Esophagus muscularis mucosa (tissue), 4 donors: Measurements from ENCODE around the gene C6orf136. TPM values are rescaled to one million over a fixed set of nuclear protein-coding genes. Genes with fewer than 3 reads are reported as not detected.
"Not testable (repeated sequence)": the region's sequence is repeated elsewhere in the genome, so short reads cannot be mapped to it uniquely, and the experiment has no call there.

Experiments
- DNase-seq: peaks from one replicate; pipeline ENCODE4 v3.0.0-alpha.2; 2017; ENCODE audit errors: extremely low spot score
- H3K27ac ChIP-seq, 4 donors: fragments of 200-600 bp; sonication (generic); replicated peaks in 1 of 4; 1 replicate in 3 of 4; 2 replicates in 1 of 4; pipeline ENCODE4 v1.5.1; 2016 to 2019; ENCODE audit warnings: mild to moderate bottlenecking in 1 of 4
- H3K27me3 ChIP-seq, 4 donors: fragments of 200-600 bp; sonication (generic); one replicate each; pipeline versions ENCODE4 v1.5.1 to v1.6.0; 2016 to 2019
- H3K36me3 ChIP-seq, 4 donors: fragments of 200-600 bp; sonication (generic); one replicate each; pipeline ENCODE4 v1.5.1; 2016 to 2019
- H3K4me1 ChIP-seq, 4 donors: fragments of 200-600 bp; sonication (generic); one replicate each; pipeline ENCODE4 v1.5.1; 2016 to 2019
- H3K4me3 ChIP-seq, 4 donors: fragments of 200-600 bp; sonication (generic); 1 replicate in 2 of 4; 2 replicates in 2 of 4; pipeline ENCODE4 v1.5.1; 2016 to 2019; ENCODE audit warnings: mild to moderate bottlenecking in 4 of 4, moderate library complexity in 1 of 4
- H3K9me3 ChIP-seq, 4 donors: fragments of 200-600 bp; sonication (generic); 1 replicate in 3 of 4; 2 replicates in 1 of 4; pipeline ENCODE4 v1.5.1; 2016 to 2019
- EP300 ChIP-seq: sonication (generic); formaldehyde crosslinking; IDR thresholded peaks from one replicate; pipeline ENCODE4 v1.6.1; 2017; ENCODE audit warnings: antibody characterized with exemption
- POLR2A ChIP-seq: fragments of 450-650 bp; IDR thresholded peaks from one replicate; pipeline ENCODE4 v1.6.1; 2017; ENCODE audit warnings: antibody characterized with exemption, moderate library complexity, mild to moderate bottlenecking, low read depth
- POLR2AphosphoS5 ChIP-seq, 2 donors: sonication (generic); formaldehyde crosslinking; IDR thresholded peaks; one replicate each; pipeline ENCODE4 v1.6.1; 2017; ENCODE audit warnings: antibody characterized with exemption in 2 of 2
- WGBS: methylation state at CpG from one replicate; pipeline ENCODE4 v1.1.5; 2018; 5-methylcytosine and 5-hydroxymethylcytosine counted together
- intact Hi-C: fragments of 100-400 bp; cut with DNase I; formaldehyde crosslinking; loops from one replicate; pipeline ENCODE4 v1.15.1; 2023
- total RNA-seq, 4 donors: library from RNA; depleted of rRNA; stranded (reverse); fragments of >200 nt; gene quantifications; one replicate each; pipeline versions ENCODE4 v1.1.0 to v1.2.1, GENCODE V29; 2016
- TF ChIP-seq, protein P1 (sequence below), 3 experiments: fragments of 200-600 bp in 2 of 3; fragments of 450-650 bp in 1 of 3; sonication (generic) in 2 of 3; IDR thresholded peaks; one replicate each; pipeline ENCODE4 v1.5.1; 2017 to 2019; ENCODE audit warnings: antibody characterized with exemption in 3 of 3, mild to moderate bottlenecking in 2 of 3, moderate library complexity in 1 of 3

Gene C6orf136
- total RNA-seq, 4 donors from 2014 or later = 8.0 to 28.2 (median 24.0) TPM

DNA sequence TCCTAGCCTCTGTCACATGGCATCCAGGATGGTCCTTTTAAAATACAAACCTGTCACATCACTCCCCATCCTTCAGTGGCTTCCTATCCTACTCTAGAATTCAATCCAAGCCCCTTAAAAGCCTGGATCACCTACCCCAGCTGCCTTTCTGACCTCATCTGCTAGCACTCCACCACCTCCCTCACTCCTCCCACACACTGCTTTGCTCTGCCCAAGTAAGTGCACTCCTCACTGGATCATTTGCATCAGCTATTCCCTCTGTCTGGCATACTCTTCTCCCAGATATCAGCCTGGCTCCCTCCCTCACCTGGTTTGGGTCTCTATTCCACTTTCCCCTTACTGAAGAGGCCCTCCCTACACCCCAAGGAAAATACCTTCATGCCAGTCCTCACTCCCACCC, 10.5 kb downstream of the C6orf136 start:
- Histone ChIP-seq H3K9me3 (no peaks in the 10 kb centered on the region), H3K4me3 (no peak overlapping the region), H3K27ac (no peak overlapping the region), H3K4me1 (no peaks in the 10 kb centered on the region), H3K36me3 (peaks cover 90 to 100% (median 100%) of the 10 kb centered on the region in 4 donors), H3K27me3 (no peaks in the 10 kb centered on the region)
- DNase-seq = no peak
- TF ChIP-seq, protein P1, sequence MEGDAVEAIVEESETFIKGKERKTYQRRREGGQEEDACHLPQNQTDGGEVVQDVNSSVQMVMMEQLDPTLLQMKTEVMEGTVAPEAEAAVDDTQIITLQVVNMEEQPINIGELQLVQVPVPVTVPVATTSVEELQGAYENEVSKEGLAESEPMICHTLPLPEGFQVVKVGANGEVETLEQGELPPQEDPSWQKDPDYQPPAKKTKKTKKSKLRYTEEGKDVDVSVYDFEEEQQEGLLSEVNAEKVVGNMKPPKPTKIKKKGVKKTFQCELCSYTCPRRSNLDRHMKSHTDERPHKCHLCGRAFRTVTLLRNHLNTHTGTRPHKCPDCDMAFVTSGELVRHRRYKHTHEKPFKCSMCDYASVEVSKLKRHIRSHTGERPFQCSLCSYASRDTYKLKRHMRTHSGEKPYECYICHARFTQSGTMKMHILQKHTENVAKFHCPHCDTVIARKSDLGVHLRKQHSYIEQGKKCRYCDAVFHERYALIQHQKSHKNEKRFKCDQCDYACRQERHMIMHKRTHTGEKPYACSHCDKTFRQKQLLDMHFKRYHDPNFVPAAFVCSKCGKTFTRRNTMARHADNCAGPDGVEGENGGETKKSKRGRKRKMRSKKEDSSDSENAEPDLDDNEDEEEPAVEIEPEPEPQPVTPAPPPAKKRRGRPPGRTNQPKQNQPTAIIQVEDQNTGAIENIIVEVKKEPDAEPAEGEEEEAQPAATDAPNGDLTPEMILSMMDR (IDR thresholded peaks at IDR 0.05) = no peak
- TF ChIP-seq POLR2A (no peak), EP300 (no peak), POLR2AphosphoS5 (IDR thresholded peaks at IDR 0.05) (no peak)
- intact Hi-C loops = no loop called here

DNA sequence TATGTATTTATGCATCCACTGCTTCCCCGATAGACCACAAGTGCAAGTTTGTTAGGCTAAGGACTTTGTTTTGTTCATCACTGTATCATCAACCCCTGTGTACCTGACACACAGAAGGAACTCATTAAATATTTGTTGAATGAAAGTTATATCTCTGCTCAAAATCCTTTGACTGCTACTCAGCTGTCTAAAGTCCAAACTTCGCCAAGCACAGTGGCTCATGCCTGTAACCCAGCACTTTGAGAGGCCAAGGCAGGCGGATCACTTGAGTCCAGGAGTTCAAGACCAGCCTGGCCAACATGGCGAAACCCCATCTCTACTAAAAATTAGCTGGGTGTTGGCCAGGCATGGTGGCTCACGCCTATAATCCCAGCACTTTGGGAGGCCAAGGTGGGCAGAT, 11.0 kb downstream of the C6orf136 start:
- H3K4me3 ChIP-seq, H3K27ac ChIP-seq, DNase-seq, intact Hi-C loops, H3K4me1 ChIP-seq, H3K27me3 ChIP-seq, H3K9me3 ChIP-seq: not testable (repeated sequence)
- H3K36me3 ChIP-seq = peaks cover 90 to 100% (median 100%) of the 10 kb centered on the region in 4 donors
- 94% methylated on average over 5 of the region's 5 CpGs for WGBS

DNA sequence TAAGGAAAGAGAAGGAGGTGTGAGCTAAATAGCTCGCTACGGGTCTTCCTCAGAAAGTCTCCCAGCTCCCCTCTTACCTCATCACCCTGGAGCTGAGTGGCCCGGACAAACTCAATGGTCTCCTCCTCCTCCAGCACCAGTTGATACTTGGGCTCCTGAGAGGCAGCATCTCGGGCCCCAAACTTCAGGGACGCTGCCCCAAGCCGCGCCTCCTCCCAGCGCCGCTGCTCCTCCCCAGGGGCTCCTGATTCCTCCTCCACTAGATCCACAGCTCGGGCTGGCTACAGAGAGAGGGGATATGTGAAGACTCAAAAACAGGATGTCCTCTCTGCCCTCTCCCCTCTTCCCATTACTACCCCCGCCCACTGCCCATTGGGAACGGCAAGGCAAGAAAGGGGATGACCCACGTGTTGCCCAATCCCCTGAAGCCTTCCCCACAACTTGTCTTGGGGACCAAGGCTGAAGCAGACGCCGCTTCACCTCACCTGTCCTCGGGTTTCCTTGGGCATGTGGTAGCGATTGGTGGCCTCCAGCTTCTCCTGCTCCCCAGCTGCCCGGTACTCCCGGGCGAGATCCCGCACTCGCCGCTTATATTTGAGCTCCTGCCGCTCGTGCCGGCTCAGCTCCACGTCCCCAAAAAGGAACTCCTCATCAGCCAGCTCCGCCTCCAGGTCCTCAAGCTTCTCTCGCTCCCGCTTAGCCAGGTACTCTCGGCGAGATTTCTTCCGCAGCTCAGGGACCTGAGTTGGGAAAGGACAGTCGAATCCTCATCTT, 18.2 kb downstream of the C6orf136 start:
- 90% methylated on average over 34 of the region's 34 CpGs for WGBS
- TF ChIP-seq, protein P1 (IDR thresholded peaks at IDR 0.05) = no peak
- TF ChIP-seq EP300 = no peak
- H3K4me1 ChIP-seq = peaks cover 0 to under 1% (median 0%) of the 10 kb centered on the region in 4 donors
- no peaks in the 10 kb centered on the region for H3K27me3 ChIP-seq
- no peaks in the 10 kb centered on the region for H3K9me3 ChIP-seq
- H3K36me3 ChIP-seq = peaks cover 79 to 100% (median 95%) of the 10 kb centered on the region in 4 donors
- H3K4me3 ChIP-seq = no peak overlapping the region
- H3K27ac ChIP-seq = no peak overlapping the region
- DNase-seq = no peak
- intact Hi-C loops = no loop called here

DNA sequence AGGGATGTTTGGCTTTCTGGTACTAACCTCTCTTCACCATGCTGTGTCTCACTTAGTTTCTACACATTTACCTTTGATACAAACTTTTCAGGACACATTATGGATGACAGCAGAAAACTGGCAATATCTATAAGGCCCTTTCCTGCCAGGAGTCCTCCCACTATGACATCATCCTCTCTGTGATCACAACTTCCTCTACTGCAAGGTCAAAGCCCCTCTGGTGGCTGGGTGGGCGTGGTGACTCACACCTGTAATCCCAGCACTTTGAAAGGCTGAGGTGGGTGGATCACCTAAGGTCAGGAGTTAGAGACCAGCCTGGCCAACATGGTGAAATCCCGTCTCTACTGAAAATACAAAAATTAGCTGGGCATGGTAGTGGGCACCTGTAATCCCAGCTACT, 19.4 kb downstream of the C6orf136 start:
- H3K27me3 ChIP-seq, DNase-seq, H3K4me3 ChIP-seq, intact Hi-C loops, H3K27ac ChIP-seq, H3K9me3 ChIP-seq: not testable (repeated sequence)
- 75% methylated on average over 2 of the region's 2 CpGs for WGBS
- Histone ChIP-seq H3K36me3 (peaks cover 73 to 98% (median 93%) of the 10 kb centered on the region in 4 donors), H3K4me1 (peaks cover 2 to 12% (median 7%) of the 10 kb centered on the region in 4 donors)

DNA sequence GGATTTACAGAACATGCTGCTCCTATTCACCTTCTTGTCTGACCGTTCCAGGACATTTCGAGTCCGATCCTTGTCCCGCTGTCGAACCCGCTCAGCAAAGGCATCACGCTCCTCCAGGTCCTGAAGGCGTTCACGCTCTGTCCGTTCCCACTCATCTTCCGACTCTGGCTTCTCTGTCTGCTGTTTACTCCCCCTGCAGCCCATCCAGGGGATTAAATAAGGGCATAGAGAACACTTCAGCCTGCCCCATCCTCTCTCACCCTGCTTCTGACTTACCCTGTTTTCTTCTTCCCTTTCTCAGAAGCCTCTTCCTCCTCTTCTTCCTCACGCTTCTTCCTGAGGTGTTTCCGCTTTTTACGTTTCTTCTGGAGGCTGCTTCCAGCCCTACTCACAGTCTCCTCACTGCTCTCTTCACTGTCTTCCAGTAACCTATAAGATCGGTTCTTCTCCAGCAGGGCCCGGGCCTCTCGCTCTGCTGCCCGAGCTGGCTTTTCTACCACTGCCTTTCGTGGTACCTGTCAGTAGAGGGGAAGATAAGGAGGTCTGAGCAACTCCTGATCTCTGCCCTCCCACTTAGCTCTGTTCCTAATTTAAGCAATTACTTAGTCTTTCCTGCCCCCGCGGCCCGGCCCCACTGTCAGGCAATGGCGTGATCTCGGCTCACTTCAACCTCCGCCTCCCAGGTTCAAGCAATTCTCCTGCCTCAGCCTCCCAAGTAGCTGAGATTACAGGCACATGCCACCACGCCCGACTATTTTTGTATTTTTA, 24.0 kb downstream of the C6orf136 start:
- Histone ChIP-seq H3K36me3 (peaks cover 30 to 55% (median 49%) of the 10 kb centered on the region in 4 donors), H3K27ac (no peak overlapping the region), H3K27me3 (no peaks in the 10 kb centered on the region), H3K4me3 (no peak overlapping the region), H3K9me3 (no peaks in the 10 kb centered on the region), H3K4me1 (peaks cover 16 to 32% (median 23%) of the 10 kb centered on the region in 4 donors)
- WGBS = 88% methylated on average over 27 of the region's 27 CpGs
- TF ChIP-seq POLR2AphosphoS5 (IDR thresholded peaks at IDR 0.05) (no peak), POLR2A (no peak), EP300 (no peak)
- TF ChIP-seq, protein P1 (IDR thresholded peaks at IDR 0.05) = no peak
- intact Hi-C loops = loop anchor here (5.0 kb wide), 1 partner anchor 189 kb away; no protein-coding TSS in a partner anchor
- DNase-seq = no peak
